ENCODE data around the gene TNRC6A. TPM values are rescaled to one million over a fixed set of nuclear protein-coding genes. Genes with fewer than 3 reads are reported as not detected.

TNRC6A gene
- total RNA-seq, 1 experiment from 2014 or later: 41.6 TPM

DNA sequence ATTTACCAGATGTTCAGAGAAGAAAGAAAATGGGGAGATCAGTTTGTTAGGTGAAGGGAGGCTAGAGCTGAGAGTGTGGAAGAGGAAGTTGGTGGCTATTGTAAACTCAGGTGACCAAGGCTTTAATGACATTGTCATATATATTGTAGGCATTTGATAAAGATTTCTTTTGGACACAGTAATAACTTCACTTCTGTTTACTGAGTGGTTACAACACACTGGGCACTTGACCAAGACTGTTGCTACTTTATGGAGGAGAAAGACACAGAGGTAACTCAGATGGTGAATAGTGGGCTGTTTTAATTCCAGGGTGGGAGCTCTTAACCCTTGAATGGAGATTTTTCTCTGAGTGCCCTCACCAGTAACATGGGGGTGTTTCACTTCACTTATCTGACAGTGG lies 46.0 kb downstream of the TNRC6A start:
- Mint-ChIP-seq H3K36me3 (ENCODE audit: insufficient read depth, unreplicated experiment) (peaks cover 45% of the 10 kb centered on the region), H3K4me3 (ENCODE audit: unreplicated experiment) (no peak overlapping the region), H3K9me3 (ENCODE audit: unreplicated experiment) (no peaks in the 10 kb centered on the region), H3K4me1 (ENCODE audit: insufficient read depth, unreplicated experiment) (peaks cover 28% of the 10 kb centered on the region), H3K27me3 (ENCODE audit: insufficient read depth, unreplicated experiment) (no peaks in the 10 kb centered on the region), H3K27ac (ENCODE audit: low read depth, unreplicated experiment) (peak overlapping the region; percentile 73)
- ChIA-PET CTCF (interaction anchor here (0.6 to 1.3 kb wide), 4 partner anchors 41 to 208 kb away, joined by 3 to 5 read pairs (median 3); no protein-coding TSS in a partner anchor), POLR2A (interaction anchor here (1.0 kb wide), 2 partner anchors 25 to 205 kb away, joined by 3 to 4 read pairs; no protein-coding TSS in a partner anchor)
- DNase-seq (ENCODE audit: unreplicated experiment): peak; percentile 20
- TF ChIP-seq, protein P1, sequence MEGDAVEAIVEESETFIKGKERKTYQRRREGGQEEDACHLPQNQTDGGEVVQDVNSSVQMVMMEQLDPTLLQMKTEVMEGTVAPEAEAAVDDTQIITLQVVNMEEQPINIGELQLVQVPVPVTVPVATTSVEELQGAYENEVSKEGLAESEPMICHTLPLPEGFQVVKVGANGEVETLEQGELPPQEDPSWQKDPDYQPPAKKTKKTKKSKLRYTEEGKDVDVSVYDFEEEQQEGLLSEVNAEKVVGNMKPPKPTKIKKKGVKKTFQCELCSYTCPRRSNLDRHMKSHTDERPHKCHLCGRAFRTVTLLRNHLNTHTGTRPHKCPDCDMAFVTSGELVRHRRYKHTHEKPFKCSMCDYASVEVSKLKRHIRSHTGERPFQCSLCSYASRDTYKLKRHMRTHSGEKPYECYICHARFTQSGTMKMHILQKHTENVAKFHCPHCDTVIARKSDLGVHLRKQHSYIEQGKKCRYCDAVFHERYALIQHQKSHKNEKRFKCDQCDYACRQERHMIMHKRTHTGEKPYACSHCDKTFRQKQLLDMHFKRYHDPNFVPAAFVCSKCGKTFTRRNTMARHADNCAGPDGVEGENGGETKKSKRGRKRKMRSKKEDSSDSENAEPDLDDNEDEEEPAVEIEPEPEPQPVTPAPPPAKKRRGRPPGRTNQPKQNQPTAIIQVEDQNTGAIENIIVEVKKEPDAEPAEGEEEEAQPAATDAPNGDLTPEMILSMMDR (IDR thresholded peaks at IDR 0.05; ENCODE audit: unreplicated experiment): no peak
- no TSS peak for BruUV-seq (replicated peaks)
- intact Hi-C loops (cut with micrococcal nuclease): loop anchor here (10.0 kb wide), 1 partner anchor 191 kb away; no protein-coding TSS in a partner anchor

GRCh38 chr16:24776501-24777220 lies 47.2 kb downstream of the TNRC6A start:
- BruUV-seq (replicated peaks): no TSS peak
- CTCF ChIA-PET: interaction anchor here (0.6 to 1.3 kb wide), 5 partner anchors 196 to 1814 kb away, joined by 3 to 5 read pairs (median 3); no protein-coding TSS in a partner anchor
- peaks cover 20% of the 10 kb centered on the region for H3K4me1 Mint-ChIP-seq (ENCODE audit: insufficient read depth, unreplicated experiment)
- peaks cover 57% of the 10 kb centered on the region for H3K36me3 Mint-ChIP-seq (ENCODE audit: insufficient read depth, unreplicated experiment)
- TF ChIP-seq, protein P1 (IDR thresholded peaks at IDR 0.05; ENCODE audit: unreplicated experiment): no peak
- intact Hi-C loops (cut with micrococcal nuclease): loop anchor here (10.0 kb wide), 1 partner anchor 192 kb away; no protein-coding TSS in a partner anchor
- no peaks in the 10 kb centered on the region for H3K27me3 Mint-ChIP-seq (ENCODE audit: insufficient read depth, unreplicated experiment)
- H3K4me3 Mint-ChIP-seq (ENCODE audit: unreplicated experiment): no peak overlapping the region
- H3K27ac Mint-ChIP-seq (ENCODE audit: low read depth, unreplicated experiment): peak overlapping the region; percentile 40
- H3K9me3 Mint-ChIP-seq (ENCODE audit: unreplicated experiment): no peaks in the 10 kb centered on the region
- DNase-seq (ENCODE audit: unreplicated experiment): no peak
- POLR2A ChIA-PET: interaction anchor here (0.6 to 1.3 kb wide), 5 partner anchors 24 to 216 kb away, joined by 3 to 6 read pairs (median 3); no protein-coding TSS in a partner anchor

- BruUV-seq (replicated peaks): no TSS peak
- no peak overlapping the region for H3K27ac Mint-ChIP-seq (ENCODE audit: low read depth, unreplicated experiment)
- POLR2A ChIA-PET: interaction anchor here (0.7 kb wide), 1 partner anchor 240 kb away, joined by 3 read pairs; the partner anchor contains the start of gene RBBP6
- TF ChIP-seq, protein P1 (IDR thresholded peaks at IDR 0.05; ENCODE audit: unreplicated experiment): no peak
- intact Hi-C loops (cut with micrococcal nuclease): loop anchor here (10.0 kb wide), 1 partner anchor 194 kb away; no protein-coding TSS in a partner anchor
- CTCF ChIA-PET: interaction anchor here (0.7 kb wide), 1 partner anchor 260 kb away, joined by 3 read pairs; no protein-coding TSS in a partner anchor
- H3K9me3 Mint-ChIP-seq (ENCODE audit: unreplicated experiment): no peaks in the 10 kb centered on the region
- peaks cover 13% of the 10 kb centered on the region for H3K4me1 Mint-ChIP-seq (ENCODE audit: insufficient read depth, unreplicated experiment)
- no peaks in the 10 kb centered on the region for H3K27me3 Mint-ChIP-seq (ENCODE audit: insufficient read depth, unreplicated experiment)
- no peak for DNase-seq (ENCODE audit: unreplicated experiment)
- H3K36me3 Mint-ChIP-seq (ENCODE audit: insufficient read depth, unreplicated experiment): peaks cover 77% of the 10 kb centered on the region
- no peak overlapping the region for H3K4me3 Mint-ChIP-seq (ENCODE audit: unreplicated experiment)
Observed at GRCh38 chr16:24778671-24779070, 49.2 kb downstream of the TNRC6A start.

DNA sequence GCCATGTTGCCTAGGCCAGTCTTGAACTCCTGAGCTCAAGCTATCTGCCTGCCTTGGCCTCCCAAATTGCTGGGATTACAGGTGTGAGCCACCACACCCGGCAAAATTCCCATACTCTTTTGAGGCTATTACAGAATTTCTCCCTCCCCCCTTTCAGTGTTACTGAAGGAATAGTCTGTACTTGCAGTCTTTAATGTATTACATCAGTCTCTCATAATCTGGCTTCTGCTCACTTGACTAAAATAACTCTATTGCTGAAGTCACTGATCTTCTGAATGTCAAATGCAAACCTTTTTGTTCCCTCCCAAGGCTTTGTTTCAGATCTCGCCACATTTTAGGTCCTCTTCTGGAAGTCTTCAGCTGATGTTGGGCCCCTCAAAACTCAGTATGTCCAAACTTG lies 51.8 kb downstream of the TNRC6A start:
- intact Hi-C loops (cut with micrococcal nuclease): no loop called here
- CTCF ChIA-PET: no interaction called here
- POLR2A ChIA-PET: no interaction called here
- Mint-ChIP-seq H3K27ac (ENCODE audit: low read depth, unreplicated experiment) (no peak overlapping the region), H3K9me3 (ENCODE audit: unreplicated experiment) (no peaks in the 10 kb centered on the region), H3K4me3 (ENCODE audit: unreplicated experiment) (no peak overlapping the region), H3K36me3 (ENCODE audit: insufficient read depth, unreplicated experiment) (peaks cover 79% of the 10 kb centered on the region), H3K27me3 (ENCODE audit: insufficient read depth, unreplicated experiment) (no peaks in the 10 kb centered on the region), H3K4me1 (ENCODE audit: insufficient read depth, unreplicated experiment) (peaks cover under 1% of the 10 kb centered on the region)
- TF ChIP-seq, protein P1 (IDR thresholded peaks at IDR 0.05; ENCODE audit: unreplicated experiment): no peak
- DNase-seq (ENCODE audit: unreplicated experiment): no peak
- BruUV-seq (replicated peaks): no TSS peak

All from MCF 10A (cell line).